IMR-90 (cell line): ENCODE measurements around the gene PDZRN3.

ENCODE experiments used
- CTCF ChIP-seq: conservative IDR thresholded peaks from 2 replicates; pipeline ENCODE4 v1.5.1; 2012; ENCODE audit warnings: mild to moderate bottlenecking, low read depth, low read length, improper control_type of control experiment
- MAFK ChIP-seq: IDR thresholded peaks from 2 replicates; pipeline ENCODE4 v1.6.1; 2012; ENCODE audit warnings: low read depth, low read length, improper control_type of control experiment
- MAZ ChIP-seq: IDR thresholded peaks from 2 replicates; pipeline ENCODE4 v1.6.1; 2012; ENCODE audit warnings: low read depth, mild to moderate bottlenecking, low read length, improper control_type of control experiment, moderate library complexity, borderline replicate concordance
- POLR2A ChIP-seq: IDR thresholded peaks from 2 replicates; pipeline ENCODE4 v1.6.1; 2012; ENCODE audit warnings: mild to moderate bottlenecking, low read depth, low read length
- RAD21 ChIP-seq: IDR thresholded peaks from 2 replicates; pipeline ENCODE4 v1.6.1; 2012; ENCODE audit warnings: low read length, improper control_type of control experiment
- RFX5 ChIP-seq: IDR thresholded peaks from 2 replicates; pipeline ENCODE4 v1.8.0; 2012; ENCODE audit warnings: low read depth, mild to moderate bottlenecking, low read length, moderate library complexity
- SMC3 ChIP-seq: fragments of 150-350 bp; IDR thresholded peaks from 2 replicates; pipeline ENCODE4 v1.6.1; 2016; ENCODE audit warnings: low read depth, mild to moderate bottlenecking, antibody characterized with exemption, low read length, moderate library complexity
- TF ChIP-seq, protein P1 (sequence below): fragments of 150-350 bp; IDR thresholded peaks from 2 replicates; pipeline ENCODE4 v1.6.1; 2016; ENCODE audit warnings: low read depth, mild to moderate bottlenecking, low read length, moderate library complexity, borderline replicate concordance
- TF ChIP-seq, protein P2 (sequence below): fragments of 150-350 bp; IDR thresholded peaks from 2 replicates; pipeline ENCODE4 v1.6.1; 2017; ENCODE audit warnings: mild to moderate bottlenecking, antibody characterized with exemption, low read length, low read depth

DNA sequence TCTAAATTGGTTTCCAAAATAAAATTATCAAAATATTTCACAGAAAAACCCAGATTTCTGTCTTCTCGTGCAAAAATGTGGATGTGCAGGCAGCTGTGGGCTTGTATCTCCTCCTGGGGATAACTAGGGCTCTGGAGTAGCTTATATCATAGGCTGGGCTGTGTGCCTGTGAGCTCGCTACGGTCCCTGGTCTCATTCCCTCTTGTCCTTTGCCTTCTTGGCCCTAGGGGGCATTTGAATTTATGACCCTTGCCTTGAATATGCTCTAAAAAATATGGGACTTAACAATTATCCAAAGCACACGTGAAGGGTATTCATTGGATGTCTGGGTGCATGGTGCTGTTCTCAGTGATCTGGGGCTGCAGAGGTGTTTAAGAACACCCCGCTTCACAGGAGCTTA is 132.6 kb downstream of the PDZRN3 start:
- TF ChIP-seq CTCF, result no peak
- no peak for TF ChIP-seq SMC3
- no peak for TF ChIP-seq POLR2A
- no peak for TF ChIP-seq RAD21
- TF ChIP-seq, protein P1, sequence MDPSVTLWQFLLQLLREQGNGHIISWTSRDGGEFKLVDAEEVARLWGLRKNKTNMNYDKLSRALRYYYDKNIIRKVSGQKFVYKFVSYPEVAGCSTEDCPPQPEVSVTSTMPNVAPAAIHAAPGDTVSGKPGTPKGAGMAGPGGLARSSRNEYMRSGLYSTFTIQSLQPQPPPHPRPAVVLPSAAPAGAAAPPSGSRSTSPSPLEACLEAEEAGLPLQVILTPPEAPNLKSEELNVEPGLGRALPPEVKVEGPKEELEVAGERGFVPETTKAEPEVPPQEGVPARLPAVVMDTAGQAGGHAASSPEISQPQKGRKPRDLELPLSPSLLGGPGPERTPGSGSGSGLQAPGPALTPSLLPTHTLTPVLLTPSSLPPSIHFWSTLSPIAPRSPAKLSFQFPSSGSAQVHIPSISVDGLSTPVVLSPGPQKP, result no peak
- TF ChIP-seq, protein P2, sequence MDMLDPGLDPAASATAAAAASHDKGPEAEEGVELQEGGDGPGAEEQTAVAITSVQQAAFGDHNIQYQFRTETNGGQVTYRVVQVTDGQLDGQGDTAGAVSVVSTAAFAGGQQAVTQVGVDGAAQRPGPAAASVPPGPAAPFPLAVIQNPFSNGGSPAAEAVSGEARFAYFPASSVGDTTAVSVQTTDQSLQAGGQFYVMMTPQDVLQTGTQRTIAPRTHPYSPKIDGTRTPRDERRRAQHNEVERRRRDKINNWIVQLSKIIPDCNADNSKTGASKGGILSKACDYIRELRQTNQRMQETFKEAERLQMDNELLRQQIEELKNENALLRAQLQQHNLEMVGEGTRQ, result no peak
- no peak for TF ChIP-seq MAFK
- no peak for TF ChIP-seq MAZ
- no peak for TF ChIP-seq RFX5
